HG03108 (cell line): ENCODE data around the gene UBE2E1.
"Not testable (repeated sequence)": the region's sequence is repeated elsewhere in the genome, so short reads cannot be mapped to it uniquely, and the experiment has no call there.

ENCODE experiments used
- ATAC-seq: cut with Tn5 transposase; IDR thresholded peaks from one replicate; pipeline ENCODE4 v1.9.1; 2021; ENCODE audit warnings: moderate library complexity; ENCODE audit not compliant: unreplicated experiment

Gene UBE2E1

DNA sequence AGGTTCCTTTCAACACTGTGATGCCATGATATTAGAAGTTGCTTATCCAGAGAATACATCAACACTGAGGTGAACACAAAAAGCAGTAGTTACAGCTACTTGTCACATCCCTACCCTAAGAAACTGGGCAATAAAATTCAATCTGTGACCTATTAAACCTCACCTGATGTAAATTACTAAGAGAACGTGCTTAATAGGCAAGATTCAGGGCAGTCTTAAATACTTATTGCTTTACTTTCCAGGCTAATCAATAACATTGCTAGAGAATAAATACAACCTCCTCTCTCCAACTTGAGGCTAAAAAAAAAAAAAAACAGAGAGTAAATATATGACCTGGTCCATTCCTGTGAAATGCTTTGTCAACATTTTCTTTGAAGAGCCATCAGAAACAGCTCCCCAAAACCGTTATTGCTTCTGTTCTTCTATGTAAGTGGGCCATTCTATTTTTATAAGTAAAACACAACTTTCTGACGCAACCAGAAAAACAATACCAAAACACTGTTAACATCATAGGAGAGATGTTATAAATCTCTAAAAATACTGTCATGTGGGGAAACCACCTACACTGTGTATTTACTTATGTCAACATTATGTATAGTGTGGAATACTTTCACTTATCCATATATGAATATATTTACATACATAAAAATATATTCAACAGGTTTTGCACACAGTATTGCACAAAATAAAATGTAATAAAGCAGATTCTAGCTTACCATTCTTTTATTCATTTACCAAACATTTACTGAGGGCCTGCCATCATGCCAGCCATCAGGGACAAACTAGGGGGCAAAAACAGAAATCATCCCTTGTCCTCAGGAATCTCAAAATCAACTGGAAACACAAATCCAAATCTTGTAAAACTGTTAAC, 108.4 kb downstream of the UBE2E1 start:
- no peak for ATAC-seq

DNA sequence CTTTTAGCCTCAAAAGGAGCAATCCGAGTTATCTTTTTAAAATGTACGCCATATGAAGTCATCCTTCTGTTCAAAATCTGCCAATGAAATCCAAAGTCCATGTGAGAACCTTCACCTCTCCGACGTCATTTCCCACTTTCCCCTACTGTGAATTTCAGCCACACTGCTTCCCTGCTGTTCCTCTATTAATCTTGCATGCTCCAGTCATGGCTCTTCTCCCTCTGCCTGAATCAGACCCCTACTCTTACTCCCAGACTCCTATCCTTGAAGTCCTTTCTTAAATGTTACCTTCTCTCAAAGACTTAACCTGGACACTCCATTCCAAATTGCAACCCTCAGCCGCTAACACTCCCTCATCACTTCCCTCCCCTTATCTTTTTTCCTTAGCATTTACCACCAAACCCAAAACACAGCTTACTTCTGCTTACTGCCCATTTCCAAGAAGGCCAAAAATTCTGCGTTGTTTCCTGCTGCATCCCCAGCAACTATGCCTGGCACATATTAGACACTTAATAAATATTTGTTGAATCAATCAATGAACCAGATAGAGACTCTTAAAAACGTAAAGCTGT, 109.9 kb downstream of the UBE2E1 start:
- ATAC-seq: no peak

- ATAC-seq: peak; percentile 36
Measured at GRCh38 chr3:23916152-23916885, 110.6 kb downstream of the UBE2E1 start.

DNA sequence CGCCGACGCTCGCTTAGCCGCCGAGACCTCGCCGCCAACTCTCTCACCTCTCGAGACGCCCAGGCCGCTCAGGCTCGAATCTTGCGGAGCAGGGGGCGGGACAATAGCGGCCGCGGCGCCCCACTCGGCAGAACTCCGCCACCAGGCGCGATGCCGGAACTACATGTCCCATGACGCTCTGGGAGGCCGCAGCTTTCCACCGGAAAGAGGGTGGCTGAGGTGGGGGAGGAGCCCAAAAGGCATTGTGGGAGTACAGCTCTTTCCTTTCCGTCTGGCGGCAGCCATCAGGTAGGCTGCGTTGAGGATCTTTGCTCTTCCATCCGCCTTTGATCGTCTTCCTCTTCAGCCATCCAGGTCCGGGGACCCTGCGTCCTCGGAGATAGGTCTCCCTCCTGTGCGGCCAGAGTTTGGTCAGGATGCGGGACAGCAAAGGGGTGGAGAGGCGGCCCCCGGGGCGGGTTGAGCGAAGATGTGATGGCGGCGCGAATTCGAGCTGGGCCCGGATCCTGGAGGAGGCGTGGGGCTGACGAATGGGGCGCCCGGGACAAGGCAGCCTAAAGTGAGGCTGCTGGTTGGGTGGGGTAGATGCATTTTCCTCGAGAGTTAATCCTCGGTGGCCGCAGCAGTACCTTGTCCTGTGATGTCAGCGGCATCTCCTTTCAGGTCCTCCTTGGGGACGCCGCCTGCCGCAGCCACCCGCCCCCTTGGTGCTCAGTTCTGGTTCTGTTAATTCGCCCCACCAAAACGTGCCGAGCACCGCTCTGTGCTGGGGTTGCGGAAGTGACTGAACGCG, 111.3 kb downstream of the UBE2E1 start, which contains the start of the genes NKIRAS1 and RPL15:
TSS of gene NKIRAS1 (minus strand) at position 105 of the 793 bp plus-strand sequence. CDS start 6,086 bp downstream, outside the sequence.
TSS of gene RPL15 (plus strand) at position 247 of the 793 bp plus-strand sequence. CDS start 728 bp downstream, outside the sequence.
- peak; percentile 96 for ATAC-seq

GRCh38 chr3:23917679-23918303, 112.0 kb downstream of the UBE2E1 start:
- ATAC-seq: not testable (repeated sequence)

DNA sequence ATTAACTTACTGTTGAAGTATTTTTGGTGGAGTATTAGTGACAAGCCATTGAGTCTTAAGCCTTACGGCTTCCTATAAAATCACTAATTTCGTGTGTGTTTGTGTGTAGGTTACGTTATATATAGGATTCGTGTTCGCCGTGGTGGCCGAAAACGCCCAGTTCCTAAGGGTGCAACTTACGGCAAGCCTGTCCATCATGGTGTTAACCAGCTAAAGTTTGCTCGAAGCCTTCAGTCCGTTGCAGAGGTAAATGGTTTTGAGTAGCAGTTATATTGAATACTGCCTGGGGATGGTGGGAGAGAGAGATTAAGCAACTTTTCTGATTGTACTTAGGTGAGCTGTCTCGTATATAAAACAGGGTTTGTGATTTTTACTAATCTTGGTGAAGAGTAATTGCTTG, 112.6 kb downstream of the UBE2E1 start:
- not testable (repeated sequence) for ATAC-seq

- no peak for ATAC-seq
Measured at GRCh38 chr3:23919628-23920027, 113.9 kb downstream of the UBE2E1 start.

DNA sequence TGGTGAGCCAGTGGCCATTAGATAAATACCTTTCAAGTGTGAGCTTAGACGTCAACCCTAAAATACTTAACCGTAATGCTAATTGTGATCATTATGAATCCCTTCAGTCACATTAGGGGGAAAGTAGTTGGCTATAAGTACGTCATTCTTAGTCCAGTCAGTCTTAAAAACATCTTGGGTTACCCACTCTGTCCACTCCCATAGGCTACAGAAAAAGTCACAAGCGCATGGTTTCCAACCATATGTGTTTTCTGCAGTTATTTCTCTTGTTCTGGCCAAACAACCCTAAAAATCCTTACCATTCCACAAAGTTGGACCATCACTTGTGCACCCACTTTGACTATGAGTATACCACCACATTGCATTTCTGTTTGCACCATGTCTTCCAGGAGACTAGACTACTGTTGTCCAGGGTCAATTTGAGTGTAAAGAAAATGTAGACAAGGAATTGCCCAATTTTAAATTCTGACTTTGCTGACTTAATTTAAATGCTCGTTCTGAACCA, 114.4 kb downstream of the UBE2E1 start:
- no peak for ATAC-seq

- ATAC-seq: no peak
Measured at GRCh38 chr3:23921052-23921511, 115.3 kb downstream of the UBE2E1 start.

DNA sequence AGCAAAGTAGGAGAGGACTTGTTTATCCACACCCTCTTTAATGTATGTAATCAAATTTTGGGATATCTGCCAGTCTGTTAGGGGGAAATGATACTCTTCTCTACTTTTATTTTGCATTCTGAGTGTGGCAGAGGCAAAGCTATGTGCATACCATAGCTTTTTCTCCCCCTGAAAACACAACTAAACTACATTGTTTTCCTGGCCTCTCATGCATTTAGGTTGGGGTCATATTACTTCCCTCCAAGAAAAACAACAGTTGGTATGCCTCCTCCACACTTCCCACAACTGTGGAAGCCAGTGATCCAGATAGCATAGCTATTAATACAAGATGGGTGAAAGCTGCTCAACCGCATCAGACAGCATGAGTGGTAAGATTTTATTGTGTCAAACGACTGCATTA, 118.0 kb downstream of the UBE2E1 start:
- no peak for ATAC-seq

DNA sequence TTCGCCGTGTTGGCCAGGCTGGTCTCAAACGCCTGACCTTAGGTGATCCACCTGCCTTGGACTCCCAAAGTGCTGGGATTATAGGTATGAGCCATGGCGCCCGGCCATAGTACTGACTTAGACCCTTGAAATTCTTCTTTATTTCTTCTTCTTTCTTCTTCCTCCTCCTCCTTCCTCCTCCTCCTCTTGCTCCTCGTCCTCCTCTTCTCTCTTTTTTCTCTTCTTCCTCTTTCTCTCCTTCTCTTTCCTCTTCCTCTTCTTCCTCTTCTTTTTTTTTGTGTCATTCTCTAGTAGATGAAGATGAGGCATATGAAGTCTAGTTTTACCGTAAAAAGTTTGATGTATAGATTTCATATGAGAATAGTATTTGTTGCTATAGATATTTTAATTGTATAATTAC, 120.5 kb downstream of the UBE2E1 start:
- ATAC-seq: no peak

GRCh38 chr3:23926736-23927135, 121.0 kb downstream of the UBE2E1 start:
- no peak for ATAC-seq

DNA sequence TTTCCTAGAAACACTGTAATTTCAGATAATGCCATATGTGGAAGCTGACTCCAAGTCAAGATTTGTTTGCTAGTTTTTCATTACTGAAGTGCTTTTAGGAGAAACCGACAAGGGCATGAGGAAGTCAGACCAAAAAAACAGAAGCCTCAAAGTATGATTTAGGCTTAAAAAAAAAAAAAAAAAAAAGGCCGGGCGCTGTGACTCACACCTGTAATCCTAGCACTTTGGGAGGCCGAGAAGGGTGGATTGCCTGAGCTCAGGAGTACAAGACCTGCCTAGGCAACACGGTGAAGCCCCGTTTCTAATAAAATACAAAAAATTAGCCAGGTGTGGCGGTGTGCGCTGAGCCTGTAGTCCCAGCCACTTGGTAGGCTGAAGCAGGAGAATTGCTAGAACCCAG, 122.8 kb downstream of the UBE2E1 start:
- no peak for ATAC-seq

- no peak for ATAC-seq
Measured at GRCh38 chr3:23931597-23931996, 125.8 kb downstream of the UBE2E1 start.

GRCh38 chr3:23932571-23932970, 126.8 kb downstream of the UBE2E1 start:
- no peak for ATAC-seq

- no peak for ATAC-seq
Measured at GRCh38 chr3:23934253-23934652, 128.5 kb downstream of the UBE2E1 start.

DNA sequence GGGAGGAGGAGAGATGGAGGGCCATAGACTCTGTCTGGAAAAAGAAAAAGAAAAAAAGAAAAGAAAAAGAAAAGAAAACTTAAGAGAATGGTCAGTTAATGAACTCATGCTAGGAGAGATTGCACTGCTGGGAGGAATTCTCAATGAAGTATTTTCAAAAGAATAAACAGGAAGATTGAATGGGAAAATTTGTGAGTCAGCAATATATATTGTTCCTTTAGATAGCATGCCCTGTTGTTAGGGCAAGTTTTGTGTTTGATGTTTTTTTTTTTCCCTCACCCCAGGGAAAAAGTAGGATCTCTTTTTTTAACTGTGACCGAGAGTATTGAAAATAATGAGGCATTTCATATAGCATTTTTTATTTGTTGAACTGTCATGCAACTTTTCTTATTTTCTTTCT, 131.5 kb downstream of the UBE2E1 start:
- ATAC-seq: no peak

- no peak for ATAC-seq
Measured at GRCh38 chr3:23938688-23939087, 132.9 kb downstream of the UBE2E1 start.

- no peak for ATAC-seq
Measured at GRCh38 chr3:23940775-23941174, 135.0 kb downstream of the UBE2E1 start.
